ENCODE data around the gene BLOC1S1.

- no peak for TF ChIP-seq CTCF (IDR thresholded peaks at IDR 0.05)
- TF ChIP-seq POLR2A (IDR thresholded peaks at IDR 0.05) = no peak
These were observed 40.2 kb upstream of the BLOC1S1 start for GRCh38 chr12:55675666-55676065.

All from right lobe of liver (tissue), 4 donors.